ENCODE measurements around the gene CAPN10. TPM values are rescaled to one million over a fixed set of nuclear protein-coding genes. Genes with fewer than 3 reads are reported as not detected.

CAPN10 gene
- total RNA-seq, 1 experiment from 2014 or later = 47.4 TPM

GRCh38 chr2:240591226-240591625, 4.7 kb downstream of the CAPN10 start:
- Histone ChIP-seq H3K79me2 (ENCODE audit: insufficient read depth, low read length) (peaks cover 11% of the 10 kb centered on the region; the same call in 1 of the 2 replicates), H4K91ac (ENCODE audit: insufficient read length, low read depth, low read length) (no peak overlapping the region), H2BK12ac (ENCODE audit: insufficient read length, low read depth, low read length) (no peak overlapping the region), H2BK120ac (ENCODE audit: low read depth, low read length, poor library complexity, severe bottlenecking) (no peak overlapping the region), H3K79me1 (ENCODE audit: insufficient read depth, low read depth, low read length, poor library complexity, severe bottlenecking) (peaks cover 5% of the 10 kb centered on the region), H3K56ac (ENCODE audit: insufficient read length, low read depth, low read length) (no peak overlapping the region), H3K27me3 (ENCODE audit: insufficient read depth, low read length) (no peaks in the 10 kb centered on the region), H3K4ac (ENCODE audit: low read depth, low read length) (no peak overlapping the region), H2BK15ac (ENCODE audit: low read depth, low read length) (no peak overlapping the region), H3K14ac (ENCODE audit: insufficient read depth, low read length) (no peak overlapping the region), H3K9me3 (ENCODE audit: control insufficient read depth, low read depth, low read length) (no peaks in the 10 kb centered on the region), H3K23me2 (ENCODE audit: insufficient read length, low read depth, low read length, poor library complexity, severe bottlenecking) (peaks cover 8% of the 10 kb centered on the region), H2AK5ac (ENCODE audit: insufficient read length, low read length) (no peak overlapping the region), H3K9ac (ENCODE audit: extremely low read depth, insufficient read length, low read length) (no peak overlapping the region), H3K23ac (ENCODE audit: insufficient read length, low read depth, low read length) (no peak overlapping the region), H4K5ac (ENCODE audit: insufficient read length, low read depth, low read length) (no peak overlapping the region), H2BK5ac (ENCODE audit: insufficient read length, low read length) (no peak overlapping the region), H2AFZ (ENCODE audit: low read length) (no peak overlapping the region), H4K20me1 (ENCODE audit: control insufficient read depth, insufficient read depth, insufficient read length) (no peaks in the 10 kb centered on the region), H3K4me2 (ENCODE audit: insufficient read depth, insufficient read length, low read length) (no peak overlapping the region), H3T11ph (ENCODE audit: low read length) (no peak overlapping the region), H4K8ac (replicated peaks; ENCODE audit: insufficient read length, low read depth, low read length) (no peak overlapping the region), H3K27ac (ENCODE audit: insufficient read length, low read depth, low read length) (no peak overlapping the region), H3K4me1 (ENCODE audit: insufficient read depth, low read length) (peaks cover 7% of the 10 kb centered on the region; the same call in 1 of the 2 replicates), H3K18ac (ENCODE audit: insufficient read length, low read depth, low read length) (no peak overlapping the region), H2BK20ac (ENCODE audit: low read depth, low read length, poor library complexity, severe bottlenecking) (no peak overlapping the region)
- Mint-ChIP-seq H3K9me3 (no peaks in the 10 kb centered on the region), H3K27me3 (ENCODE audit: low read depth) (no peaks in the 10 kb centered on the region; the same call in 1 of the 2 replicates), H3K4me3 (no peak overlapping the region), H3K27ac (no peak overlapping the region), H3K4me1 (peaks cover 11 to 13% of the 10 kb centered on the region in 2 experiments), H3K36me3 (ENCODE audit: insufficient read depth in 1 of 3, low read depth in 3 of 3) (peaks cover 12 to 30% (median 16%) of the 10 kb centered on the region in 3 experiments)
- no peak for DNase-seq
- no peak for TF ChIP-seq CTCF (conservative IDR thresholded peaks at IDR 0.05)
- WGBS (ENCODE audit: extremely low coverage, insufficient read length, low lambda C conversion rate) = no CpG with 5 or more reads among the region's 6 CpGs
